ENCODE data around the gene ABCB1.

GRCh38 chr7:87517891-87518290 lies 82.8 kb downstream of the ABCB1 start:
- TF ChIP-seq POLR2AphosphoS5 (IDR thresholded peaks at IDR 0.05) = no peak
- TF ChIP-seq CTCF (IDR thresholded peaks at IDR 0.05) = no peak
